Measurements from ENCODE around the gene SORL1-AS1.

Gene SORL1-AS1

GRCh38 chr11:121448431-121448941, 4.3 kb downstream of the SORL1-AS1 start:
- TF ChIP-seq CTCF (IDR thresholded peaks at IDR 0.05; ENCODE audit: borderline replicate concordance, insufficient read depth, low read depth, low read length), result no peak
- H3K4me3 ChIP-seq (ENCODE audit: low read depth, low read length), result no peak overlapping the region

DNA sequence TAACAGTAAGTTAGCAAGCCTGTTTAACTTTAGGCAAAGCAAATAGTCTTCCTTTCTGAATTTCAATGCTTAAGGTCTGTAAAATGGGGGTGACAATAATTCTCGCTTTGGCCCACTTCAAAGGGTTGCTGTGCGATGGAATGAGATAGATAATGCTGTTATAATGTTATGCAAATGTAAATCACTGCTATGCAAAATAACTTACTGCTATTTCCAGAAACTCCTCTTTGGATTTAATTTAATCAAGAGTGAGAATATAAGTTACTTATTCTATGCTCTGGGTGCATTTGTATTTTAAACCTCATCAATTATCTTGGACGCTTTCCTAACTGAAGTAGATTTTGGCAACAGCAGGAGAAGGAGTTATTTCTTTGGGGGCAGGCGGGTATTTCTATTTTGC, 4.8 kb downstream of the SORL1-AS1 start:
- H3K4me3 ChIP-seq (ENCODE audit: low read depth, low read length), result no peak overlapping the region
- no peak for TF ChIP-seq CTCF (IDR thresholded peaks at IDR 0.05; ENCODE audit: borderline replicate concordance, insufficient read depth, low read depth, low read length)

- no peak for TF ChIP-seq CTCF (IDR thresholded peaks at IDR 0.05; ENCODE audit: borderline replicate concordance, insufficient read depth, low read depth, low read length)
- H3K4me3 ChIP-seq (ENCODE audit: low read depth, low read length), result no peak overlapping the region
These were observed 6.0 kb downstream of the SORL1-AS1 start for GRCh38 chr11:121446752-121447156.

DNA sequence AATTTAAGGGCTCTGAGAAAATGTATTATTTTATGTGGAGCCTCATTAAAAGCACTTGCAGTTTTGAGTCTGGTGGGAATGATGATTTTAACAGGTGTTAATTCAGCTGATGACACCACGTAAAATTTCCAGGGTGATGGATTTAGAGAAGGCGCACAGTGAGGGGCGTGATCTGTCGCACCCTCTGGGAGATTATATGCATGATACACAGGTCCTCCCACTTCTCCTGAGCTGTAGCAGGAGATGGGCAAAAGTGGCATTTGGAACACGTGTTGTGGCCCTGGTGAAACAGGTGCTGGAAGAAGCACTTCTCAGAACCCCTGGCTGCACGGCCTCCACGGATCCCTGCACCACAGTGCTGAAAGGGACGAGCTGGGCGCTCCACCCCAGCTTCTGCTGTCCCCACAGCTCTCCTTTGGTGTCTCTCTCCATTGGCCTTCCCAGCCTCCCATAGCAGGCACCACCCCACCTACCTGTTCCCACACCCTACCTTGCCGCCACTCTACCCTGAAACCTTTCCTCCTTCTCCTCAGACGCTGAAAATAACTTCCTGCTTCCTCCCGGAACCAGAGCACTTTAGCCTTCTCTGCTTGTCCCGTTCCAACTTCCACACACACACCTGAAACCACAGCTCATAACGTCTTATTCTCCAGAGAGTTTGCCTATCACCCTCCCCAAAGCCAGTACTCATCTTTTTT, 7.5 kb downstream of the SORL1-AS1 start:
- H3K4me3 ChIP-seq (ENCODE audit: low read depth, low read length), result no peak overlapping the region
- no peak for TF ChIP-seq CTCF (IDR thresholded peaks at IDR 0.05; ENCODE audit: borderline replicate concordance, insufficient read depth, low read depth, low read length)

DNA sequence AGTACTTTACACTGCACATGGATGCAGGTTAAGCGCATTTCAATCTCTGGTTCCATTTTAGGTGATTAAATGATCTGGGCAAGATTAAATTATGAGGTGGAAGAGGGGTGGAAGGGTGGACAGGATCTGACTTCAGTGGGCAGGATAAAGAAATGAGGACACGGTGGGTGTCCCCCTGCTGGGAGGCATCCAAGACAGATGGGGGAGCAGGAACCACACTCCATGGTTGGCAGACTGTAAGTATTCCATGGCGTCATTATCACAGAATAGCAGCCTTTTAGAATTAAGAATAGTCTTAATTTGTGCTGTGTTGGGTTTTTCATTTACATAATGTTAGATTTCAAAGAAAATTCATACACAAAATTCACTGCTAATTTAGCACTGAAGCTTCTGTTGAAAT, 8.2 kb downstream of the SORL1-AS1 start:
- H3K4me3 ChIP-seq (ENCODE audit: low read depth, low read length), result no peak overlapping the region
- no peak for TF ChIP-seq CTCF (IDR thresholded peaks at IDR 0.05; ENCODE audit: borderline replicate concordance, insufficient read depth, low read depth, low read length)

DNA sequence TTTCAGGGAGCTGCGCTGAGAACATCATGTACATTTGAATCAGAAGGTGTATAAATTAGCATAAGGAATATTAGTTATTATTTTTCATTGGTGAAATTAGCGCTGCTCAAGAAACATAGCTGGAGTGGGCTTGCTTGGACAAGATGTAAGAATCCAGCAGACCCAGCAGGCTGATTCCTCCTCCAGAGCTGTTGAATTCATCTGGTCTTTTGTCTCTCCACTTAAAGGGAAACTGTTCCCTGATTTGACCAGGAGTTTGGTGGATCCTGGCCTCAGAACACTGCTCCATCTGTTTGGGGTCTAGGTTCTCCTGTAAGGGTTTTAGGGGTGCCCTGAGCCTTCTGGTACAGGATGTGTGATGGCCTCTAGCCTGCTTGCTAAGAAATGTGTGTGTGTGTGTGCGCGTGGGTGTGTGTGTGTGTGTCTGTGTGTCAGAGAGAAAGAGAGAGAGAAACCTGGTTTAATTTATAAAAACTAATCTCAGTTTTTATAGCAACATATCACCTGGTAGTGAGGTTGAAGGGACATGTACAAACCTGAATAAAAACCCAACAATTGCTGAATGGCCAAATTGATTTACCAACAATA, 9.0 kb downstream of the SORL1-AS1 start:
- no peak overlapping the region for H3K4me3 ChIP-seq (ENCODE audit: low read depth, low read length)
- TF ChIP-seq CTCF (IDR thresholded peaks at IDR 0.05; ENCODE audit: borderline replicate concordance, insufficient read depth, low read depth, low read length), result no peak

DNA sequence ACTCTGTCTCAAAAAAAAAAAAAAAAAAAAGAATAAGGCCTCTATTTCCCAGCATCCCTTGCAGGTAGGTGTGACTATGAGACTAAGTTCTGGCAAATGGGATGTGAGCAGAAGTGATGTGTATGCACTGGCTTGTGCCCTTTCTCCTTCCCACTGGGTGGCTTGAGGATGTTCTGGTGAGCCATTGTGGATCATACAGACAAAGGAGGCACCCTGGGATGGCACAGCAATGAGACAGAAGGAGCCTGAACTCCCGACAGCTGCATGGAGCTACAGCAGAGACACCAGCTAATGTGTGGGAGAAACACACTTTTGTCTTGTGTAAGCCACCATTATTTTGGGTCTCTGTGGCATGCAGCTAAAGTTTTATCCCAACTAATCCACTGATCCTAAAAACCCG, 11.2 kb downstream of the SORL1-AS1 start:
- TF ChIP-seq CTCF (IDR thresholded peaks at IDR 0.05; ENCODE audit: borderline replicate concordance, insufficient read depth, low read depth, low read length), result no peak
- no peak overlapping the region for H3K4me3 ChIP-seq (ENCODE audit: low read depth, low read length)
